HUES48 (cell line): ENCODE measurements around the gene PTGES2.

Source experiments
- H3K27ac ChIP-seq: one replicate; pipeline ENCODE4 v1.7.0; 2013; ENCODE audit warnings: low read depth, low read length, inconsistent platforms
- H3K27me3 ChIP-seq: 2 replicates; pipeline ENCODE4 v1.6.1; 2013; ENCODE audit warnings: mild to moderate bottlenecking, low read length; ENCODE audit not compliant: control insufficient read depth, insufficient read depth
- H3K36me3 ChIP-seq: 2 replicates; pipeline ENCODE4 v1.6.1; 2013; ENCODE audit warnings: low read length; ENCODE audit not compliant: control insufficient read depth, insufficient read depth
- H3K4me1 ChIP-seq: 2 replicates; pipeline ENCODE4 v1.6.1; 2013; ENCODE audit warnings: mild to moderate bottlenecking, low read length; ENCODE audit not compliant: control insufficient read depth, insufficient read depth
- H3K4me3 ChIP-seq: 2 replicates; pipeline ENCODE4 v1.5.1; 2013; ENCODE audit warnings: mild to moderate bottlenecking, low read depth, low read length
- H3K9ac ChIP-seq: 2 replicates; pipeline ENCODE4 v1.6.1; 2013; ENCODE audit warnings: mild to moderate bottlenecking, low read depth, low read length, moderate library complexity
- H3K9me3 ChIP-seq: 2 replicates; pipeline ENCODE4 v1.6.1; 2013; ENCODE audit warnings: low read length; ENCODE audit not compliant: control insufficient read depth, insufficient read depth

Gene PTGES2

GRCh38 chr9:128104171-128104618 is 23.3 kb downstream of the PTGES2 start:
- Histone ChIP-seq H3K27me3 (no peaks in the 10 kb centered on the region), H3K27ac (no peak overlapping the region), H3K9ac (no peak overlapping the region), H3K4me1 (peaks cover 18% of the 10 kb centered on the region), H3K9me3 (no peaks in the 10 kb centered on the region), H3K36me3 (peaks cover 73% of the 10 kb centered on the region), H3K4me3 (no peak overlapping the region)

- Histone ChIP-seq H3K36me3 (peaks cover 72% of the 10 kb centered on the region), H3K4me3 (no peak overlapping the region), H3K4me1 (peaks cover 23% of the 10 kb centered on the region), H3K9me3 (no peaks in the 10 kb centered on the region), H3K9ac (no peak overlapping the region), H3K27me3 (no peaks in the 10 kb centered on the region), H3K27ac (no peak overlapping the region)
Observed at GRCh38 chr9:128103589-128103962, 24.0 kb downstream of the PTGES2 start.

- no peak overlapping the region for H3K4me3 ChIP-seq
- peak overlapping the region; percentile 6 for H3K27ac ChIP-seq
- H3K9me3 ChIP-seq, result no peaks in the 10 kb centered on the region
- H3K4me1 ChIP-seq, result peaks cover 23% of the 10 kb centered on the region
- no peak overlapping the region for H3K9ac ChIP-seq
- no peaks in the 10 kb centered on the region for H3K27me3 ChIP-seq
- H3K36me3 ChIP-seq, result peaks cover 66% of the 10 kb centered on the region
Observed at GRCh38 chr9:128102861-128103588, 24.5 kb downstream of the PTGES2 start.

- H3K4me3 ChIP-seq, result no peak overlapping the region
- no peaks in the 10 kb centered on the region for H3K27me3 ChIP-seq
- H3K4me1 ChIP-seq, result peaks cover 30% of the 10 kb centered on the region
- H3K9ac ChIP-seq, result no peak overlapping the region
- peaks cover 58% of the 10 kb centered on the region for H3K36me3 ChIP-seq
- no peaks in the 10 kb centered on the region for H3K9me3 ChIP-seq
- no peak overlapping the region for H3K27ac ChIP-seq
Observed at GRCh38 chr9:128102196-128102595, 25.3 kb downstream of the PTGES2 start.

- Histone ChIP-seq H3K4me3 (no peak overlapping the region), H3K27me3 (no peaks in the 10 kb centered on the region), H3K4me1 (peaks cover 30% of the 10 kb centered on the region), H3K27ac (no peak overlapping the region), H3K36me3 (peaks cover 53% of the 10 kb centered on the region), H3K9me3 (no peaks in the 10 kb centered on the region), H3K9ac (no peak overlapping the region)
Observed at GRCh38 chr9:128101690-128102089, 25.8 kb downstream of the PTGES2 start.

- H3K9ac ChIP-seq, result no peak overlapping the region
- peaks cover 48% of the 10 kb centered on the region for H3K36me3 ChIP-seq
- H3K27me3 ChIP-seq, result no peaks in the 10 kb centered on the region
- H3K27ac ChIP-seq, result no peak overlapping the region
- peaks cover 30% of the 10 kb centered on the region for H3K4me1 ChIP-seq
- no peaks in the 10 kb centered on the region for H3K9me3 ChIP-seq
- H3K4me3 ChIP-seq, result no peak overlapping the region
Observed at GRCh38 chr9:128101231-128101661, 26.3 kb downstream of the PTGES2 start.

GRCh38 chr9:128100581-128100980 is 26.9 kb downstream of the PTGES2 start:
- no peak overlapping the region for H3K9ac ChIP-seq
- peaks cover 30% of the 10 kb centered on the region for H3K4me1 ChIP-seq
- H3K36me3 ChIP-seq, result peaks cover 42% of the 10 kb centered on the region
- no peaks in the 10 kb centered on the region for H3K9me3 ChIP-seq
- no peak overlapping the region for H3K4me3 ChIP-seq
- no peak overlapping the region for H3K27ac ChIP-seq
- no peaks in the 10 kb centered on the region for H3K27me3 ChIP-seq

GRCh38 chr9:128099932-128100491 is 27.5 kb downstream of the PTGES2 start:
- Histone ChIP-seq H3K36me3 (peaks cover 38% of the 10 kb centered on the region), H3K9ac (no peak overlapping the region), H3K27me3 (no peaks in the 10 kb centered on the region), H3K9me3 (no peaks in the 10 kb centered on the region), H3K4me3 (peak overlapping the region; percentile 69), H3K4me1 (peaks cover 30% of the 10 kb centered on the region), H3K27ac (no peak overlapping the region)

- H3K36me3 ChIP-seq, result peaks cover 36% of the 10 kb centered on the region
- peak overlapping the region; percentile 69 for H3K4me3 ChIP-seq
- H3K4me1 ChIP-seq, result peaks cover 30% of the 10 kb centered on the region
- peak overlapping the region; percentile 94 for H3K9ac ChIP-seq
- no peaks in the 10 kb centered on the region for H3K27me3 ChIP-seq
- no peaks in the 10 kb centered on the region for H3K9me3 ChIP-seq
- peak overlapping the region; percentile 98 for H3K27ac ChIP-seq
Observed at GRCh38 chr9:128099231-128099931, 28.1 kb downstream of the PTGES2 start.

GRCh38 chr9:128098297-128099230 is 29.0 kb downstream of the PTGES2 start:
- Histone ChIP-seq H3K27ac (peak overlapping the region; percentile 98), H3K27me3 (no peaks in the 10 kb centered on the region), H3K9ac (peak overlapping the region; percentile 94), H3K9me3 (no peaks in the 10 kb centered on the region), H3K36me3 (peaks cover 28% of the 10 kb centered on the region), H3K4me1 (peaks cover 30% of the 10 kb centered on the region), H3K4me3 (peak overlapping the region; percentile 69)
